Mesenchymal stem cell (in vitro differentiated cells and primary cell): ENCODE data around the gene NDUFA12.

Source experiments
- DNase-seq: peaks from one replicate; pipeline ENCODE4 v3.0.0-alpha.2; 2013
- H2AFZ ChIP-seq: one replicate; pipeline ENCODE4 v1.6.1; 2013; ENCODE audit warnings: low read depth, mild to moderate bottlenecking, control low read depth, inconsistent platforms, low read length, moderate library complexity
- H2AK5ac ChIP-seq: 2 replicates; pipeline ENCODE4 v1.6.1; 2013; ENCODE audit warnings: low read length, moderate library complexity, mild to moderate bottlenecking, inconsistent platforms; ENCODE audit not compliant: severe bottlenecking
- H2BK120ac ChIP-seq: one replicate; pipeline ENCODE4 v1.6.1; 2013; ENCODE audit warnings: low read depth, mild to moderate bottlenecking, inconsistent platforms, low read length, moderate library complexity
- H2BK12ac ChIP-seq, 2 experiments: one replicate each; pipeline ENCODE4 v1.6.1; 2013; ENCODE audit warnings: inconsistent platforms in 2 of 2, low read length in 2 of 2, mild to moderate bottlenecking in 2 of 2, moderate library complexity in 2 of 2, control low read depth in 1 of 2
- H2BK15ac ChIP-seq: one replicate; pipeline ENCODE4 v1.6.1; 2013; ENCODE audit warnings: mild to moderate bottlenecking, low read depth, inconsistent platforms; ENCODE audit not compliant: poor library complexity, severe bottlenecking
- H2BK5ac ChIP-seq: 2 replicates; pipeline ENCODE4 v1.6.1; 2013; ENCODE audit warnings: low read depth, mild to moderate bottlenecking, low read length, control low read depth, inconsistent platforms; ENCODE audit not compliant: poor library complexity, severe bottlenecking
- H3K14ac ChIP-seq, 2 experiments: one replicate each; pipeline ENCODE4 v1.6.1; 2013; ENCODE audit warnings: inconsistent platforms in 2 of 2, low read length in 2 of 2, control low read depth in 1 of 2, mild to moderate bottlenecking in 1 of 2, moderate library complexity in 1 of 2
- H3K18ac ChIP-seq, 2 experiments: one replicate each; pipeline ENCODE4 v1.6.1; 2013; ENCODE audit warnings: inconsistent platforms in 2 of 2, low read length in 2 of 2, control low read depth in 1 of 2, low read depth in 1 of 2, mild to moderate bottlenecking in 1 of 2
- H3K23ac ChIP-seq, 2 experiments: one replicate each; pipeline ENCODE4 v1.6.1; 2013; ENCODE audit warnings: inconsistent platforms in 2 of 2, low read length in 2 of 2, mild to moderate bottlenecking in 2 of 2, moderate library complexity in 2 of 2, control low read depth in 1 of 2
- H3K27ac ChIP-seq: 2 replicates; pipeline ENCODE4 v1.5.1; 2013; ENCODE audit warnings: mild to moderate bottlenecking, moderate library complexity, low read length, control low read depth, inconsistent platforms; ENCODE audit not compliant: poor library complexity, severe bottlenecking
- H3K27me3 ChIP-seq, 2 experiments: 2 replicates each; pipeline versions ENCODE4 v1.6.1 to v1.7.0; 2013; ENCODE audit warnings: low read length in 2 of 2, mild to moderate bottlenecking in 2 of 2, moderate library complexity in 2 of 2, control low read depth in 1 of 2, inconsistent platforms in 1 of 2; ENCODE audit not compliant: control insufficient read depth in 1 of 2, insufficient read depth in 1 of 2
- H3K36me3 ChIP-seq, 2 experiments: 2 replicates each; pipeline versions ENCODE4 v1.6.1 to v1.7.0; 2013; ENCODE audit warnings: low read length in 2 of 2, control low read depth in 1 of 2, inconsistent platforms in 1 of 2, low read depth in 1 of 2, mild to moderate bottlenecking in 1 of 2; ENCODE audit not compliant: insufficient read depth in 2 of 2, control insufficient read depth in 1 of 2
- H3K4ac ChIP-seq, 2 experiments: one replicate each; pipeline ENCODE4 v1.6.1; 2013; ENCODE audit warnings: inconsistent platforms in 2 of 2, low read length in 2 of 2, mild to moderate bottlenecking in 2 of 2, moderate library complexity in 2 of 2, control low read depth in 1 of 2, low read depth in 1 of 2
- H3K4me1 ChIP-seq: 2 replicates; pipeline ENCODE4 v1.6.1; 2013; ENCODE audit warnings: low read depth, low read length, control low read depth; ENCODE audit not compliant: control insufficient read depth, insufficient read depth
- H3K4me2 ChIP-seq: 2 replicates; pipeline ENCODE4 v1.6.1; 2013; ENCODE audit warnings: low read length, mild to moderate bottlenecking, inconsistent platforms; ENCODE audit not compliant: poor library complexity, severe bottlenecking
- H3K4me3 ChIP-seq, 2 experiments: 2 replicates each; pipeline versions ENCODE4 v1.5.1 to v1.7.0; 2013; ENCODE audit warnings: low read length in 2 of 2, mild to moderate bottlenecking in 2 of 2, control low read depth in 1 of 2, low read depth in 1 of 2; ENCODE audit not compliant: insufficient read depth in 1 of 2
- H3K79me1 ChIP-seq: replicated peaks from 2 replicates; pipeline ENCODE4 v1.6.1; 2013; ENCODE audit warnings: mild to moderate bottlenecking, control low read depth, low read length, inconsistent platforms; ENCODE audit not compliant: poor library complexity, severe bottlenecking
- H3K9ac ChIP-seq: 2 replicates; pipeline ENCODE4 v1.7.0; 2013; ENCODE audit warnings: mild to moderate bottlenecking, low read length, moderate library complexity
- H3K9me3 ChIP-seq: 2 replicates; pipeline ENCODE4 v1.7.0; 2013; ENCODE audit warnings: mild to moderate bottlenecking, low read length; ENCODE audit not compliant: control insufficient read depth
- H4K8ac ChIP-seq: one replicate; pipeline ENCODE4 v1.6.1; 2013; ENCODE audit warnings: inconsistent platforms, mild to moderate bottlenecking, low read length, moderate library complexity
- H4K91ac ChIP-seq: one replicate; pipeline ENCODE4 v1.6.1; 2013; ENCODE audit warnings: mild to moderate bottlenecking, low read length, inconsistent platforms
- WGBS: methylation state at CpG from one replicate; pipeline ENCODE4 v1.1.7; 2013; ENCODE audit warnings: mixed read lengths; 5-methylcytosine and 5-hydroxymethylcytosine counted together

Gene NDUFA12

GRCh38 chr12:94972795-94973194 is 30.7 kb downstream of the NDUFA12 start:
- Histone ChIP-seq H2BK5ac (no peak overlapping the region), H3K4ac (peak overlapping the region; percentile 73 to 75), H3K4me2 (no peak overlapping the region), H3K79me1 (peaks cover 10% of the 10 kb centered on the region), H3K14ac (no peak overlapping the region), H4K91ac (peak overlapping the region; percentile 80), H2BK12ac (peak overlapping the region in 1 of 2 experiments; percentile 42), H3K27me3 (no peaks in the 10 kb centered on the region), H2BK120ac (peak overlapping the region; percentile 61), H3K9ac (no peak overlapping the region), H3K9me3 (no peaks in the 10 kb centered on the region), H2AFZ (no peak overlapping the region), H4K8ac (no peak overlapping the region), H2AK5ac (no peak overlapping the region), H3K4me3 (no peak overlapping the region), H3K4me1 (no peaks in the 10 kb centered on the region), H3K23ac (no peak overlapping the region), H3K36me3 (peaks cover 0 to 16% of the 10 kb centered on the region in 2 experiments), H3K18ac (peak overlapping the region; percentile 11 to 70), H3K27ac (no peak overlapping the region), H2BK15ac (no peak overlapping the region)
- WGBS: 50% methylated on average over 2 of the region's 2 CpGs
- DNase-seq: no peak

- H2BK5ac ChIP-seq: no peak overlapping the region
- no peak overlapping the region for H2AK5ac ChIP-seq
- H3K18ac ChIP-seq: peak overlapping the region; percentile 6 to 62
- no peak overlapping the region for H2AFZ ChIP-seq
- peak overlapping the region; percentile 75 for H4K91ac ChIP-seq
- no peaks in the 10 kb centered on the region for H3K27me3 ChIP-seq
- no peak overlapping the region for H3K27ac ChIP-seq
- H3K36me3 ChIP-seq: peaks cover 0 to 16% of the 10 kb centered on the region in 2 experiments
- no peak overlapping the region for H3K9ac ChIP-seq
- 99% methylated on average over 2 of the region's 2 CpGs for WGBS
- no peak overlapping the region for H4K8ac ChIP-seq
- H3K14ac ChIP-seq: no peak overlapping the region
- no peak overlapping the region for H3K4ac ChIP-seq
- no peak overlapping the region for H3K23ac ChIP-seq
- no peak for DNase-seq
- no peaks in the 10 kb centered on the region for H3K4me1 ChIP-seq
- peak overlapping the region in 1 of 2 experiments; percentile 84 for H2BK12ac ChIP-seq
- H2BK120ac ChIP-seq: peak overlapping the region; percentile 34
- H3K79me1 ChIP-seq: peaks cover 9% of the 10 kb centered on the region
- H3K4me2 ChIP-seq: no peak overlapping the region
- H2BK15ac ChIP-seq: no peak overlapping the region
- no peak overlapping the region for H3K4me3 ChIP-seq
- no peaks in the 10 kb centered on the region for H3K9me3 ChIP-seq
Measured at GRCh38 chr12:94971923-94972322, 31.6 kb downstream of the NDUFA12 start.

GRCh38 chr12:94970560-94970959 is 32.9 kb downstream of the NDUFA12 start:
- H3K4me1 ChIP-seq: no peaks in the 10 kb centered on the region
- no peak overlapping the region for H3K4ac ChIP-seq
- H2BK120ac ChIP-seq: no peak overlapping the region
- H4K8ac ChIP-seq: no peak overlapping the region
- H4K91ac ChIP-seq: no peak overlapping the region
- no peak overlapping the region for H3K23ac ChIP-seq
- H3K4me2 ChIP-seq: no peak overlapping the region
- no peak overlapping the region for H2AK5ac ChIP-seq
- H3K9ac ChIP-seq: no peak overlapping the region
- H3K79me1 ChIP-seq: peaks cover 6% of the 10 kb centered on the region
- peaks cover 0 to 16% of the 10 kb centered on the region in 2 experiments for H3K36me3 ChIP-seq
- no peak overlapping the region for H2BK5ac ChIP-seq
- no peak overlapping the region for H3K4me3 ChIP-seq
- H3K18ac ChIP-seq: no peak overlapping the region
- no CpG with 5 or more reads among the region's 1 CpG for WGBS
- DNase-seq: no peak
- no peaks in the 10 kb centered on the region for H3K9me3 ChIP-seq
- no peak overlapping the region for H2BK12ac ChIP-seq
- no peak overlapping the region for H3K27ac ChIP-seq
- H3K27me3 ChIP-seq: no peaks in the 10 kb centered on the region
- H2BK15ac ChIP-seq: no peak overlapping the region
- H3K14ac ChIP-seq: no peak overlapping the region
- H2AFZ ChIP-seq: no peak overlapping the region

- no peak for DNase-seq
- no peak overlapping the region for H3K14ac ChIP-seq
- H3K4ac ChIP-seq: no peak overlapping the region
- H3K36me3 ChIP-seq: peaks cover 0 to 16% of the 10 kb centered on the region in 2 experiments
- H3K23ac ChIP-seq: no peak overlapping the region
- peak overlapping the region; percentile 34 for H2BK120ac ChIP-seq
- no peak overlapping the region for H3K4me3 ChIP-seq
- no peak overlapping the region for H3K9ac ChIP-seq
- H2BK12ac ChIP-seq: no peak overlapping the region
- no peak overlapping the region for H2AK5ac ChIP-seq
- no peak overlapping the region for H4K8ac ChIP-seq
- H2BK15ac ChIP-seq: no peak overlapping the region
- no peak overlapping the region for H3K4me2 ChIP-seq
- H3K18ac ChIP-seq: no peak overlapping the region
- H2BK5ac ChIP-seq: no peak overlapping the region
- no peaks in the 10 kb centered on the region for H3K9me3 ChIP-seq
- H3K79me1 ChIP-seq: peaks cover 6% of the 10 kb centered on the region
- no peak overlapping the region for H4K91ac ChIP-seq
- H3K27ac ChIP-seq: no peak overlapping the region
- H2AFZ ChIP-seq: no peak overlapping the region
- no peaks in the 10 kb centered on the region for H3K4me1 ChIP-seq
- H3K27me3 ChIP-seq: no peaks in the 10 kb centered on the region
Measured at GRCh38 chr12:94969424-94969823, 34.1 kb downstream of the NDUFA12 start.
